Astrocyte (in vitro differentiated cells and primary cell): Measurements from ENCODE around the gene KIF1C. TPM values are rescaled to one million over a fixed set of nuclear protein-coding genes. Genes with fewer than 3 reads are reported as not detected.

ENCODE experiments used
- DNase-seq: peaks from one replicate; pipeline ENCODE4 v3.0.0-alpha.2; 2010; ENCODE audit warnings: low read depth
- FAIRE-seq: peaks from 2 replicates; lab custom pipeline; 2011; peaks lifted over from hg19 to GRCh38; lab: Jason Lieb, UNC
- H2AFZ ChIP-seq: 2 replicates; pipeline ENCODE4 v1.6.0; 2012; ENCODE audit warnings: low read depth, low read length, inconsistent platforms
- H3K27ac ChIP-seq: 2 replicates; pipeline ENCODE4 v1.5.1; 2011; ENCODE audit warnings: low read depth, low read length, inconsistent platforms
- H3K27me3 ChIP-seq: 2 replicates; pipeline ENCODE4 v1.6.0; 2011; ENCODE audit warnings: low read length, inconsistent platforms; ENCODE audit not compliant: insufficient read depth
- H3K36me3 ChIP-seq: 2 replicates; pipeline ENCODE4 v1.5.1; 2011; ENCODE audit warnings: low read length, inconsistent platforms; ENCODE audit not compliant: insufficient read depth
- H3K4me1 ChIP-seq: 2 replicates; pipeline ENCODE4 v1.5.1; 2011; ENCODE audit warnings: low read length, inconsistent platforms; ENCODE audit not compliant: insufficient read depth
- H3K4me2 ChIP-seq: 2 replicates; pipeline ENCODE4 v1.6.0; 2012; ENCODE audit warnings: low read length, inconsistent platforms
- H3K4me3 ChIP-seq: 2 replicates; pipeline ENCODE4 v1.5.1; 2011; ENCODE audit warnings: low read depth, mild to moderate bottlenecking, low read length, inconsistent platforms; ENCODE audit not compliant: insufficient read depth
- H3K79me2 ChIP-seq: 2 replicates; pipeline ENCODE4 v1.6.0; 2012; ENCODE audit warnings: mild to moderate bottlenecking, low read length, inconsistent platforms; ENCODE audit not compliant: insufficient read depth
- H3K9ac ChIP-seq: 2 replicates; pipeline ENCODE4 v1.6.0; 2012; ENCODE audit warnings: mild to moderate bottlenecking, low read length, inconsistent platforms
- H3K9me3 ChIP-seq: 2 replicates; pipeline ENCODE4 v1.5.1; 2012; ENCODE audit warnings: low read depth, mild to moderate bottlenecking, low read length, inconsistent platforms; ENCODE audit not compliant: insufficient read depth
- H4K20me1 ChIP-seq: 2 replicates; pipeline ENCODE4 v1.6.0; 2012; ENCODE audit warnings: low read length, inconsistent platforms; ENCODE audit not compliant: insufficient read depth
- H3K27ac Mint-ChIP-seq: one replicate; pipeline ENCODE4 v1.8.0; 2021; ENCODE audit warnings: mild to moderate bottlenecking, mixed read lengths; ENCODE audit not compliant: unreplicated experiment
- H3K27me3 Mint-ChIP-seq: one replicate; pipeline ENCODE4 v1.8.0; 2021; ENCODE audit warnings: low read depth, mixed read lengths; ENCODE audit not compliant: unreplicated experiment
- H3K36me3 Mint-ChIP-seq: one replicate; pipeline ENCODE4 v1.8.0; 2021; ENCODE audit warnings: low read depth, mixed read lengths; ENCODE audit not compliant: unreplicated experiment
- H3K4me1 Mint-ChIP-seq: one replicate; pipeline ENCODE4 v1.8.0; 2021; ENCODE audit warnings: low read depth, mixed read lengths; ENCODE audit not compliant: unreplicated experiment
- H3K4me3 Mint-ChIP-seq: one replicate; pipeline ENCODE4 v1.8.0; 2021; ENCODE audit warnings: mild to moderate bottlenecking, moderate library complexity, mixed read lengths; ENCODE audit not compliant: unreplicated experiment
- H3K9me3 Mint-ChIP-seq: one replicate; pipeline ENCODE4 v1.8.0; 2021; ENCODE audit warnings: mild to moderate bottlenecking, mixed read lengths; ENCODE audit not compliant: unreplicated experiment
- CTCF ChIP-seq: IDR thresholded peaks from 2 replicates; pipeline ENCODE4 v1.5.1; 2011; ENCODE audit warnings: low read depth, mild to moderate bottlenecking, inconsistent platforms, low read length, moderate library complexity; ENCODE audit not compliant: insufficient read depth
- EZH2 ChIP-seq: IDR thresholded peaks from 2 replicates; pipeline ENCODE4 v1.6.1; 2012; ENCODE audit warnings: mild to moderate bottlenecking, low read length, inconsistent platforms; ENCODE audit not compliant: insufficient read depth
- total RNA-seq: library from RNA; stranded (reverse); gene quantifications from 2 replicates; pipeline ENCODE4 v1.2.1, GENCODE V29; 2021

KIF1C gene
- total RNA-seq, 1 donor from 2014 or later: 109 TPM

- H3K36me3 ChIP-seq: peaks cover 7% of the 10 kb centered on the region
- no peak for TF ChIP-seq CTCF
- Mint-ChIP-seq H3K27me3 (no peaks in the 10 kb centered on the region), H3K36me3 (peaks cover 27% of the 10 kb centered on the region), H3K4me1 (peaks cover 29% of the 10 kb centered on the region), H3K9me3 (peaks cover 5% of the 10 kb centered on the region), H3K4me3 (no peak overlapping the region), H3K27ac (no peak overlapping the region)
- peak overlapping the region; percentile 87 for H3K27ac ChIP-seq
- H2AFZ ChIP-seq: no peak overlapping the region
- peak overlapping the region; percentile 93 for H3K9ac ChIP-seq
- peak overlapping the region; percentile 87 for H3K4me3 ChIP-seq
- peak overlapping the region; percentile 95 for H3K4me2 ChIP-seq
- H3K79me2 ChIP-seq: peaks cover 54% of the 10 kb centered on the region
- peaks cover 33% of the 10 kb centered on the region for H3K4me1 ChIP-seq
- no peaks in the 10 kb centered on the region for H3K9me3 ChIP-seq
- peak; percentile 44 for DNase-seq
- H3K27me3 ChIP-seq: no peaks in the 10 kb centered on the region
- no peak for FAIRE-seq
- peaks cover 34% of the 10 kb centered on the region for H4K20me1 ChIP-seq
These were observed 28.1 kb upstream of the KIF1C start for GRCh38 chr17:4969551-4970173.

- Histone ChIP-seq H2AFZ (no peak overlapping the region), H3K9ac (peak overlapping the region; percentile 93), H3K4me3 (no peak overlapping the region), H3K4me2 (peak overlapping the region; percentile 95), H4K20me1 (peaks cover 40% of the 10 kb centered on the region), H3K27ac (peak overlapping the region; percentile 87), H3K9me3 (no peaks in the 10 kb centered on the region), H3K4me1 (peaks cover 33% of the 10 kb centered on the region), H3K36me3 (peaks cover 7% of the 10 kb centered on the region), H3K79me2 (peaks cover 50% of the 10 kb centered on the region), H3K27me3 (no peaks in the 10 kb centered on the region)
- Mint-ChIP-seq H3K27ac (no peak overlapping the region), H3K27me3 (no peaks in the 10 kb centered on the region), H3K4me3 (no peak overlapping the region), H3K9me3 (peaks cover 3% of the 10 kb centered on the region), H3K36me3 (peaks cover 29% of the 10 kb centered on the region), H3K4me1 (peaks cover 27% of the 10 kb centered on the region)
- DNase-seq (no peak), FAIRE-seq (no peak)
- no peak for TF ChIP-seq CTCF
- TF ChIP-seq EZH2: no peak
These were observed 27.5 kb upstream of the KIF1C start for GRCh38 chr17:4970273-4970672.

GRCh38 chr17:4971826-4972225 lies 25.9 kb upstream of the KIF1C start:
- Mint-ChIP-seq H3K4me3 (no peak overlapping the region), H3K27me3 (no peaks in the 10 kb centered on the region), H3K27ac (no peak overlapping the region), H3K9me3 (no peaks in the 10 kb centered on the region), H3K36me3 (peaks cover 28% of the 10 kb centered on the region), H3K4me1 (peaks cover 24% of the 10 kb centered on the region)
- Histone ChIP-seq H3K36me3 (peaks cover 9% of the 10 kb centered on the region), H3K27me3 (no peaks in the 10 kb centered on the region), H3K9ac (no peak overlapping the region), H3K4me2 (no peak overlapping the region), H3K4me3 (no peak overlapping the region), H2AFZ (no peak overlapping the region), H3K4me1 (peaks cover 23% of the 10 kb centered on the region), H3K27ac (no peak overlapping the region), H3K9me3 (no peaks in the 10 kb centered on the region), H4K20me1 (peaks cover 41% of the 10 kb centered on the region), H3K79me2 (peaks cover 41% of the 10 kb centered on the region)
- FAIRE-seq: no peak
- no peak for TF ChIP-seq EZH2
- TF ChIP-seq CTCF: no peak
- DNase-seq: no peak
